Osteocyte (in vitro differentiated cells): ENCODE results near the gene UBAC1. TPM values are rescaled to one million over a fixed set of nuclear protein-coding genes. Genes with fewer than 3 reads are reported as not detected.

Experiments
- DNase-seq: peaks from one replicate; pipeline ENCODE4 v3.0.0; 2021; ENCODE audit warnings: mixed read lengths; ENCODE audit not compliant: unreplicated experiment; ENCODE audit errors: extremely low spot score
- H3K27ac Mint-ChIP-seq: one replicate; pipeline ENCODE4 v1.8.0; 2021; ENCODE audit warnings: mild to moderate bottlenecking, mixed read lengths; ENCODE audit not compliant: unreplicated experiment
- H3K27me3 Mint-ChIP-seq: one replicate; pipeline ENCODE4 v1.8.0; 2021; ENCODE audit warnings: mixed read lengths; ENCODE audit not compliant: unreplicated experiment
- H3K36me3 Mint-ChIP-seq: one replicate; pipeline ENCODE4 v1.8.0; 2021; ENCODE audit warnings: mixed read lengths; ENCODE audit not compliant: unreplicated experiment
- H3K4me1 Mint-ChIP-seq: one replicate; pipeline ENCODE4 v1.8.0; 2021; ENCODE audit warnings: mixed read lengths; ENCODE audit not compliant: unreplicated experiment
- H3K4me3 Mint-ChIP-seq: one replicate; pipeline ENCODE4 v1.8.0; 2021; ENCODE audit warnings: mild to moderate bottlenecking, moderate library complexity, mixed read lengths; ENCODE audit not compliant: unreplicated experiment
- H3K9me3 Mint-ChIP-seq: one replicate; pipeline ENCODE4 v1.8.0; 2021; ENCODE audit warnings: mixed read lengths; ENCODE audit not compliant: unreplicated experiment
- total RNA-seq: library from RNA; stranded (reverse); gene quantifications from 2 replicates; pipeline ENCODE4 v1.2.1, GENCODE V29; 2021
- TF ChIP-seq, protein P1 (sequence below): fragments of 200-600 bp; sonication (generic); IDR thresholded peaks from 2 replicates; pipeline ENCODE4 v1.5.0; 2021; ENCODE audit warnings: antibody characterized with exemption, mild to moderate bottlenecking, moderate library complexity

The UBAC1 gene
- total RNA-seq, 1 donor from 2014 or later = 38.9 TPM

DNA sequence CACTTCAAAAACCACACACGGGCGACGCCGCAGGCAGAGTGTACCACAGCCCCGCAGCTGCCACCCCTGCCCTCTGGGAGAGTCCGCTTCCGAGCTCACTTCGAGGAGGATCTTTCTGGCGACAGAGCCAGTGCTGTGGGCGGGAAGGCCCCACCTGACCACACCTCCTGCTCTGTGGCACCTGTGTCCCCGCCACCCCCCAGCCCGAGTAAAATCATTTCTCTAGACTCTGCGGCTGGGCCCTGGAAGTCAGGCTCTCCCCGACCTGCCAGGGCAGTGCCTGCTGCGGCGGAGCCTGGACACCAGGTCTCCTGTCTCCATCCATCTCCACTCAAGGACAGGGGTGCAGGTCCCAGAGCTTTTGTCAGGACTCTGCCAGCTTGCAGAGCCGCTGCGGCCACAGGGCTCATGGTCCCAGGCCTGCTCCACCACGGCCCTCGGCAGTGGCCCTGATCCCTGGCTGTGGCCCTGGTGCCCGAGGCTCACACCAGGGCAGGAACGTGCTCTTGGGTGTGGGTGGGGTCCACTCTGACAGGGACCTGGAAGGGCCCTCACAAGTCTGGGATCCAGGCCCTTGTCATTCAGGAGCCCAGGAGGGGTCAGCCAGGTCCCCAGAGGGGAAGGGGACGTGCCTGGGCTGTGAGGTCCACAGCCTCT is 33.0 kb downstream of the UBAC1 start:
- TF ChIP-seq, protein P1, sequence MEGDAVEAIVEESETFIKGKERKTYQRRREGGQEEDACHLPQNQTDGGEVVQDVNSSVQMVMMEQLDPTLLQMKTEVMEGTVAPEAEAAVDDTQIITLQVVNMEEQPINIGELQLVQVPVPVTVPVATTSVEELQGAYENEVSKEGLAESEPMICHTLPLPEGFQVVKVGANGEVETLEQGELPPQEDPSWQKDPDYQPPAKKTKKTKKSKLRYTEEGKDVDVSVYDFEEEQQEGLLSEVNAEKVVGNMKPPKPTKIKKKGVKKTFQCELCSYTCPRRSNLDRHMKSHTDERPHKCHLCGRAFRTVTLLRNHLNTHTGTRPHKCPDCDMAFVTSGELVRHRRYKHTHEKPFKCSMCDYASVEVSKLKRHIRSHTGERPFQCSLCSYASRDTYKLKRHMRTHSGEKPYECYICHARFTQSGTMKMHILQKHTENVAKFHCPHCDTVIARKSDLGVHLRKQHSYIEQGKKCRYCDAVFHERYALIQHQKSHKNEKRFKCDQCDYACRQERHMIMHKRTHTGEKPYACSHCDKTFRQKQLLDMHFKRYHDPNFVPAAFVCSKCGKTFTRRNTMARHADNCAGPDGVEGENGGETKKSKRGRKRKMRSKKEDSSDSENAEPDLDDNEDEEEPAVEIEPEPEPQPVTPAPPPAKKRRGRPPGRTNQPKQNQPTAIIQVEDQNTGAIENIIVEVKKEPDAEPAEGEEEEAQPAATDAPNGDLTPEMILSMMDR = no peak
- peaks cover 17% of the 10 kb centered on the region for H3K4me1 Mint-ChIP-seq
- H3K36me3 Mint-ChIP-seq = peaks cover 18% of the 10 kb centered on the region
- DNase-seq = no peak
- H3K27me3 Mint-ChIP-seq = no peaks in the 10 kb centered on the region
- H3K27ac Mint-ChIP-seq = peak overlapping the region; percentile 23
- no peak overlapping the region for H3K4me3 Mint-ChIP-seq
- H3K9me3 Mint-ChIP-seq = no peaks in the 10 kb centered on the region

GRCh38 chr9:135927195-135928013 is 33.8 kb downstream of the UBAC1 start:
- TF ChIP-seq, protein P1 = no peak
- Mint-ChIP-seq H3K27me3 (no peaks in the 10 kb centered on the region), H3K4me3 (no peak overlapping the region), H3K9me3 (no peaks in the 10 kb centered on the region), H3K27ac (peak overlapping the region; percentile 50), H3K4me1 (peaks cover 17% of the 10 kb centered on the region), H3K36me3 (peaks cover 13% of the 10 kb centered on the region)
- no peak for DNase-seq

GRCh38 chr9:135926402-135927194 is 34.6 kb downstream of the UBAC1 start:
- no peaks in the 10 kb centered on the region for H3K27me3 Mint-ChIP-seq
- H3K36me3 Mint-ChIP-seq = peaks cover 9% of the 10 kb centered on the region
- H3K4me3 Mint-ChIP-seq = no peak overlapping the region
- H3K9me3 Mint-ChIP-seq = no peaks in the 10 kb centered on the region
- DNase-seq = peak; percentile 88
- TF ChIP-seq, protein P1 = no peak
- H3K4me1 Mint-ChIP-seq = peaks cover 17% of the 10 kb centered on the region
- H3K27ac Mint-ChIP-seq = peak overlapping the region; percentile 50

DNA sequence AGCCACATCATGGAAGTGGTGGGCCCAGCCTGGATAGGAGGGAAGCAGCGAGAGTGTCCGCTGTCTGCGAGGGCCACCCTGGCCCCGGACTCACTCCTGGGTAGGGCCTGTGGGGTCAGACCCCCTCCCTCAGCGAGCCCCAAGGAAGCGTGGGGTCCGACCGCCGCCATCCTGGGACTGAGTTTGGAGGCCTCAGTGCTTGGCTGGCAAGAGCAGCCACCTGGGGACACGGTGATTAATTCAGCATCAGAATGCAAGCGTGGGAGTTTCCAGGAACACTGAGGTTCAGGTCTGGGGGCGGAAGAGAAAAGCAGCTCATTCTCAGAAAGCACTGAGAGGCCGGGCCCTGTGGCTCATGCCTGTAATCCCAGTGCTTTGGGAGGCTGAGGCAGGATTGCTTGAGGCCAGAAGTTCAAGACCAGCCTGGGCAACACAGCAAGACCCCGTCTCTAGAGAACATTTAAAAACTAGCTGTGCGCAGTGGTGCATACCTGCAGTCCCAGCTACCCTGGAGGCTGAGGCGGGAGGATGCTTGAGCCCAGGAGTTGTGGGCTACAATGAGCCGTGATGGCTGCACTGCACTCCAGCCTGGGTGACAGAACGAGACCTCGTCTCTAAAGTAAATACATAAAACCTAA is 35.6 kb downstream of the UBAC1 start:
- Mint-ChIP-seq H3K27me3 (no peaks in the 10 kb centered on the region), H3K4me3 (no peak overlapping the region), H3K27ac (no peak overlapping the region), H3K36me3 (peaks cover under 1% of the 10 kb centered on the region), H3K9me3 (no peaks in the 10 kb centered on the region), H3K4me1 (peaks cover 17% of the 10 kb centered on the region)
- TF ChIP-seq, protein P1 = no peak
- DNase-seq = no peak
